Rectal smooth muscle tissue (tissue), 1 donor: ENCODE measurements around the gene TNNI3K.

Experiments
- H3K27ac ChIP-seq: one replicate; pipeline ENCODE4 v1.7.0; 2013; ENCODE audit warnings: low read depth, low read length, inconsistent platforms
- H3K27me3 ChIP-seq: one replicate; pipeline ENCODE4 v1.7.0; 2013; ENCODE audit warnings: low read length; ENCODE audit not compliant: control insufficient read depth, insufficient read depth
- H3K36me3 ChIP-seq: one replicate; pipeline ENCODE4 v1.7.0; 2013; ENCODE audit warnings: low read length; ENCODE audit not compliant: control insufficient read depth, insufficient read depth
- H3K4me1 ChIP-seq: one replicate; pipeline ENCODE4 v1.7.0; 2013; ENCODE audit warnings: low read length; ENCODE audit not compliant: control insufficient read depth, insufficient read depth
- H3K4me3 ChIP-seq: one replicate; pipeline ENCODE4 v1.7.0; 2013; ENCODE audit warnings: low read length
- H3K9ac ChIP-seq: one replicate; pipeline ENCODE4 v1.7.0; 2013; ENCODE audit warnings: low read length

The TNNI3K gene

GRCh38 chr1:74235153-74235552 is at the start of gene TNNI3K:
Gene TNNI3K, plus strand, starts transcription at chr1:74235387. Its CDS starts 65 bp downstream, at chr1:74235452.
- no peak within 1 kb of the TSS for H3K4me3 ChIP-seq
- no peak within 1 kb of the TSS for H3K27ac ChIP-seq
- no peaks in the 10 kb centered on the region for H3K4me1 ChIP-seq
- H3K27me3 ChIP-seq = no peaks in the 10 kb centered on the region
- H3K9ac ChIP-seq = no peak within 1 kb of the TSS
- H3K36me3 ChIP-seq = no peaks in the 10 kb centered on the region

DNA sequence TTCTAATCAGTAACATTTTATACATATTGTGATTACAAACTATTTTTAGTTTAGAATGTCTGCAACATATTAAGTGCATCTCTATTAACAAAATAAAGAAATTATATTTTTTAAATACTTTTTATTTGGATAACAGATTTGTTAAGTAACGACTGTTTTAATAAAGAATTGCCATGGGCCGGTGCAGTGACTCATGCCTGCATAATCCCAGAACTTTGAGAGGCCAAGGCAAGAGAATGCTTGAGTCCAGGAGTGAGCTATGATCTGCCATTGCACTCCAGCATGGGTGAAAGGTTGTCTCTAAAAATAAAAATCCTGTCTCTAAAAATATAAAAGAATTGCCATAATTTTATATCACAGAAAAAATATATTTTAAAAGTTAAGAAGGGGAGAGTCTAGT is 41.3 kb upstream of the TNNI3K start:
- Histone ChIP-seq H3K4me3 (no peak overlapping the region), H3K9ac (no peak overlapping the region), H3K27me3 (no peaks in the 10 kb centered on the region), H3K4me1 (no peaks in the 10 kb centered on the region), H3K27ac (no peak overlapping the region), H3K36me3 (no peaks in the 10 kb centered on the region)

DNA sequence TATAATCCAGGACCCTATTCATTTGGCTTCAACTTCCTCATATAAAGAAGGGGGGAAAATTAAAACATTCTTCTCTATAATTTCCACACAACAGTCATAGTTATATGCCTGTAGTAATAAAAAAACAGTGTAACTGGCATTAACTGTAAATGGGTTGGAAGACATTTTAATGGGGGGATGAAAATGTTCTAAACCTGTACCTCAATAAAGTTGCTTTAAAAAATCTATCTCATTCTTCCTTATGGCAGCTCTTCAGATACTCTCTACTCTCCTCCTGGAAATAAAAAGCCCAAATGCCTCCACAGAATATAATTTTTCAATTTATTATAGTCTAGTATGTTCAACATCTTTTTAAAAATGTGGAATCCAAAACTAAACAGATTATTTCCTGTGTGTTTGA is 39.8 kb upstream of the TNNI3K start:
- no peaks in the 10 kb centered on the region for H3K36me3 ChIP-seq
- H3K4me3 ChIP-seq = no peak overlapping the region
- no peak overlapping the region for H3K9ac ChIP-seq
- no peaks in the 10 kb centered on the region for H3K27me3 ChIP-seq
- H3K27ac ChIP-seq = no peak overlapping the region
- H3K4me1 ChIP-seq = no peaks in the 10 kb centered on the region

- Histone ChIP-seq H3K27ac (peak overlapping the region; percentile 70), H3K4me1 (no peaks in the 10 kb centered on the region), H3K4me3 (peak overlapping the region; percentile 97), H3K27me3 (no peaks in the 10 kb centered on the region), H3K9ac (no peak overlapping the region), H3K36me3 (peaks cover 2% of the 10 kb centered on the region)
Observed at GRCh38 chr1:74197255-74197654, 37.9 kb upstream of the TNNI3K start.

DNA sequence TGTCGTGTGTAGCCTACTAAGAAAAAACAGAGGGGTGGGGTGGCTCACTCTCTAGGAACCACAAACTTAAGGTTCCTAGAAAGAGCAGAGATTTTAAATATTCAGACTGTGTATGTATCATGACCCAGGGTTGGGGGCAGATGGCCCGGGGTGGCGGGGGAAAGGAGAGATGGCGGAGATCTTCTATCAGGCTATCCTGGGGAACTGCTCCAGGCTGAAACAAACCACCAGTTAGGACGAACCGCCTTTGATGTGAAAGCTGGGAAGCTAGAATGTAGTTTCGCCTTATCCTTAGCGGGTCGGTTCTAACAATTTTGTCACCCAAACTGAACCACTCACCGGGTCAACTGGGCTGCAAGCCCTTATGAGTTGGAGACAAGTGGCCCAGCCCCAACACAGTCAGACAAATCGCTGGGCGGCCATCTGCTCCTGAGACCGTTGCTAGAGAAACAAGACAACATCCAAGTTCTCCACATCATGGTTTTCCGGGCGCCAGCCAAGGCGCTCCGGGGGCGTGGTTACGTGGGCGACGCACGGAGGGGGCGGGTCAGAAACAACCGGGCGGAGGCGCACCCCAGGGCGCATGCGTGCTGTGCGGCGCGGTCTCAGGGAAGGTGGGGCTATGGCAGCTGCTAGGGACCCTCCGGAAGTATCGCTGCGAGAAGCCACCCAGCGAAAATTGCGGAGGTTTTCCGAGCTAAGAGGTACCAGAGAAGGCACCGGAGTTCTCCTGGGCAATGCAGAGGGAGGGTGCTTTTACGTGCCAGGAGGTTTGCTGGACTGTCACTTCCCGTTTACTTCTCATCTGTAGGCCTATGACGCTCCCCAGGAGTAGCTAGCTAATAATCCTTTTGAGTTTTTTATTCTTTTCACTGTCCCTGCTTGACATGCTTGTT is 37.3 kb upstream of the TNNI3K start, which contains the start of the genes FPGT and LRRIQ3:
Gene FPGT, plus strand, starts transcription at position 586 of the 896 bp plus-strand sequence. Its CDS starts 37 bp downstream, at position 623.
Gene LRRIQ3, minus strand, starts transcription at position 520 of the 896 bp plus-strand sequence. CDS start 14,492 bp downstream, outside the sequence.
- Histone ChIP-seq H3K27ac (peak within 1 kb of the TSS; percentile 81), H3K36me3 (peaks cover 2% of the 10 kb centered on the region), H3K4me1 (no peaks in the 10 kb centered on the region), H3K9ac (peak within 1 kb of the TSS; percentile 84), H3K27me3 (no peaks in the 10 kb centered on the region), H3K4me3 (peak within 1 kb of the TSS; percentile 97)

DNA sequence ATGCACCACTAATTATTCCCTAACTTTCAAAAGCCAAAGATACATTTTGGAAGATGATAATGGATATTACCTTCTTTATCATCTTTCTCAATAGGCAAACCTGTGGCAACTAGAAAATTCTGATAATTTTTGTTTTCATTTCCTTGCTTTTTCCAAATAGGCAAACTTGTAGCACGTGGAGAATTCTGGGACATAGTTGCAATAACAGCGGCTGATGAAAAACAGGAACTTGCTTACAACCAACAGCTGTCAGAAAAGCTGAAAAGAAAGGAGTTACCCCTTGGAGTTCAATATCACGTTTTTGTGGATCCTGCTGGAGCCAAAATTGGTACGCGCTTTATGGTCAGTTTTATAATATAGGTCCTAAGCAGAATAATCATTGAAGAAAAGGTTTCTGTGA is 35.7 kb upstream of the TNNI3K start:
- no peaks in the 10 kb centered on the region for H3K4me1 ChIP-seq
- H3K27ac ChIP-seq = no peak overlapping the region
- peaks cover 4% of the 10 kb centered on the region for H3K36me3 ChIP-seq
- H3K4me3 ChIP-seq = no peak overlapping the region
- no peaks in the 10 kb centered on the region for H3K27me3 ChIP-seq
- H3K9ac ChIP-seq = no peak overlapping the region

GRCh38 chr1:74205266-74205665 is 29.9 kb upstream of the TNNI3K start:
- Histone ChIP-seq H3K27ac (peak overlapping the region; percentile 41), H3K4me1 (no peaks in the 10 kb centered on the region), H3K27me3 (no peaks in the 10 kb centered on the region), H3K9ac (no peak overlapping the region), H3K36me3 (peaks cover 6% of the 10 kb centered on the region), H3K4me3 (no peak overlapping the region)

DNA sequence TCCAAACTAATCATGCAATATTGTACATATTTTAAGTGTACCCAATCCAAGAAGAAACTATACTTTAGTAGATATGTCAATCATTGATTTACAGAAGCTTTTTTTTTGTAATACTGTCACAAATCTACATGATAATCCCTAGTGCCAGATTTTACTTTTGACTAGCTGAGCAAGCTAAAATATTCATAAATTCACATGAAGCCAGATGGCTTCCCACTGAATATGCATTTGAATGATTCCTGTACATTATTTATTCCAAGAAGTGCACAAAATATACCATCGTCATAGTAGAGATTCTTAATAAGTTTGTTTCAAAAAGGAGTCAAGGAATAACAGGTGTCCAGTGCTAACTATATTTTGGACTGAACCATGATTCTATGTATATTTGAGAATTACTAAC is 20.0 kb upstream of the TNNI3K start:
- no peaks in the 10 kb centered on the region for H3K4me1 ChIP-seq
- H3K27ac ChIP-seq = no peak overlapping the region
- no peak overlapping the region for H3K4me3 ChIP-seq
- H3K27me3 ChIP-seq = no peaks in the 10 kb centered on the region
- H3K36me3 ChIP-seq = no peaks in the 10 kb centered on the region
- H3K9ac ChIP-seq = no peak overlapping the region

DNA sequence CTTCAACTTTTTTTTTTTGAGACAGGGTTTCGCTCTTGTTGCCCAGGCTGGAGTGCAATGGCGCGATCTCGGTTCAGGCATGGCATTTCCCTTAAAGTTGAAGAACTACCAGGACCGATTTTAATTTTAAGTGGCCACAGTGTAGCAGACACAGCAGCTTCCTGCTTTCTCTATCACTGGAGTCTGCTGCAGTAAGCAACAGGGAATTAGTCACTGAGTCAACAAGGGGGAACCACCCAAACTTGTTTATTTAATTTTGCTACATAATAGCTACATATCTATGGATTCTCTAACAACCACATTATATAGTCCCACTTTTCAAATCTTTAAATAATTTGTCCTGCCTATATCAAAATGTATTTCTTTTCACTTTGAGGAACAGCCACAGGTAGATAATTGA is 12.5 kb upstream of the TNNI3K start:
- no peaks in the 10 kb centered on the region for H3K27me3 ChIP-seq

DNA sequence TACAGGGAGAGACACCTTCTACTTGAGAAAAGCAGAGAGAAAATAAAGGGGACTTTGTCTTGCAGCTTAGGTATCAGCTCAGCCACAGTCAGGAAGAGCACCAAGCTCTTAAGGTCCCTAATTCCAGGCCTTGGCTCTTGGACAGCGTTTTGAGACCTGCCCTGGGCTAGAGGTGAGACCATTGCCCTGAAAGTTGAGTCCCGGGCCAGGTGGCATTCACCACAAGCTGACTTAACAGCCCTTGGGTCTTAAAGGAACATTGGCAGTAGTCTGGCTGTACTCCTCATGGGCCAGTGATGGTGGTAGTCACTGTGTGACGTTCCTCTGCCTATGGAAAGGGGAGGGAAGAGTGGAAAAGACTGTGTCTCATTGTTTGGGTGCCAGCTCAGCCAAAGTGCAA is 11.7 kb upstream of the TNNI3K start:
- H3K4me3 ChIP-seq = no peak overlapping the region
- H3K36me3 ChIP-seq = no peaks in the 10 kb centered on the region
- no peaks in the 10 kb centered on the region for H3K4me1 ChIP-seq
- H3K9ac ChIP-seq = no peak overlapping the region
- no peaks in the 10 kb centered on the region for H3K27me3 ChIP-seq
- no peak overlapping the region for H3K27ac ChIP-seq

More for the DNA sequence above, 12.5 kb upstream of the TNNI3K start:
- no peak overlapping the region for H3K27ac ChIP-seq
- no peak overlapping the region for H3K9ac ChIP-seq
- H3K4me1 ChIP-seq = no peaks in the 10 kb centered on the region
- H3K36me3 ChIP-seq = no peaks in the 10 kb centered on the region
- no peak overlapping the region for H3K4me3 ChIP-seq

DNA sequence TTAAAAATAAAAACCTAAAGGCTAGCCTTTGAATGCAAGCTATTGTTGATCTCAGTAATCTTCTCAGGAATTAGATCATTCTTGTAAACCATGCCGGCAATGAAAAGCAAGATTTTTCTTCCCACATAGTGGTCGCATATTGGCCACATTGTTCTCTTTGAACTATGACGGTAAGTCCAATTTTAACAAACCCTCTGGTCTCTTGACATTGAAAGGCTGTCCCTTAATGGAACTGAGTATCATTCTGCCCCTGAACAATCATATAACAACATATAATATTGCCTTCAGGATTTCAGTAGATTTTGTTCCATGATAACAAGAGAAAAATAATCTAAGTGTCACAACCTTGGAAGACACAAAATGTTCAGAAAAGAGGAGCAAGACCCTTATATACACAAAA is 1.3 kb downstream of the TNNI3K start:
- H3K36me3 ChIP-seq = no peaks in the 10 kb centered on the region
- no peak overlapping the region for H3K9ac ChIP-seq
- no peaks in the 10 kb centered on the region for H3K4me1 ChIP-seq
- H3K4me3 ChIP-seq = no peak overlapping the region
- H3K27me3 ChIP-seq = no peaks in the 10 kb centered on the region
- H3K27ac ChIP-seq = no peak overlapping the region

- no peak overlapping the region for H3K9ac ChIP-seq
- no peak overlapping the region for H3K4me3 ChIP-seq
- H3K36me3 ChIP-seq = no peaks in the 10 kb centered on the region
- H3K27me3 ChIP-seq = no peaks in the 10 kb centered on the region
- H3K27ac ChIP-seq = no peak overlapping the region
- no peaks in the 10 kb centered on the region for H3K4me1 ChIP-seq
Observed at GRCh38 chr1:74237035-74237434, 1.8 kb downstream of the TNNI3K start.

GRCh38 chr1:74237787-74238186 is 2.6 kb downstream of the TNNI3K start:
- Histone ChIP-seq H3K4me3 (no peak overlapping the region), H3K27me3 (no peaks in the 10 kb centered on the region), H3K36me3 (no peaks in the 10 kb centered on the region), H3K9ac (no peak overlapping the region), H3K27ac (no peak overlapping the region), H3K4me1 (no peaks in the 10 kb centered on the region)
